IMR-90 (cell line): Measurements from ENCODE around the gene FAM25A. TPM values are rescaled to one million over a fixed set of nuclear protein-coding genes. Genes with fewer than 3 reads are reported as not detected.
A peak's percentile ranks its signal among the peaks of the same experiment; 100 is the strongest.
"Not testable (repeated sequence)": the region's sequence is repeated elsewhere in the genome, so short reads cannot be mapped to it uniquely, and the experiment has no call there.

Experiments used
- ATAC-seq: fragments of 200-7000 bp; cut with Tn5 transposase; 2 replicates; pipeline ENCODE4 v1.9.1; 2020; ENCODE audit warnings: low read depth, mild to moderate bottlenecking, moderate library complexity
- BruUV-seq: library from RNA; stranded (reverse); fragments of 400-500 nt; replicated peaks from 2 replicates; lab custom pipeline; 2021; lab: Mats Ljungman, UMichigan
- CTCF ChIA-PET: fragments of 300-600 bp; formaldehyde crosslinking; extraction: SDS; loops from one replicate; lab custom pipeline; 2021; ENCODE audit warnings: antibody characterized with exemption; lab: Yijun Ruan, JAX
- POLR2A ChIA-PET: fragments of 300-600 bp; sonication (Branson Sonifier 250); formaldehyde crosslinking; loops from one replicate; lab custom pipeline; 2022; ENCODE audit warnings: antibody characterized with exemption; ENCODE audit not compliant: unreplicated experiment; lab: Charles Lee
- DNase-seq: peaks from one replicate; pipeline ENCODE4 v3.0.0; 2013
- H2AFZ ChIP-seq: replicated peaks from 2 replicates; pipeline ENCODE3; 2013; ENCODE audit warnings: low read length, mild to moderate bottlenecking; ENCODE audit not compliant: poor library complexity
- H2AK5ac ChIP-seq: 2 replicates; pipeline ENCODE4 v1.6.1; 2013; ENCODE audit warnings: low read depth, low read length, inconsistent platforms
- H2AK9ac ChIP-seq: replicated peaks from 2 replicates; pipeline ENCODE3; 2013; ENCODE audit warnings: mild to moderate bottlenecking, low read depth, low read length, moderate library complexity; ENCODE audit not compliant: poor library complexity
- H2BK120ac ChIP-seq: 2 replicates; pipeline ENCODE4 v1.6.1; 2013; ENCODE audit warnings: low read depth, low read length, inconsistent platforms
- H2BK15ac ChIP-seq: 3 replicates; pipeline ENCODE4 v1.6.1; 2013; ENCODE audit warnings: low read depth, low read length, inconsistent platforms
- H2BK20ac ChIP-seq: 2 replicates; pipeline ENCODE4 v1.6.1; 2013; ENCODE audit warnings: low read depth, mild to moderate bottlenecking, inconsistent platforms, low read length, moderate library complexity
- H2BK5ac ChIP-seq: 2 replicates; pipeline ENCODE4 v1.6.1; 2013; ENCODE audit warnings: mild to moderate bottlenecking, low read depth, low read length, inconsistent platforms; ENCODE audit not compliant: poor library complexity, severe bottlenecking
- H3K14ac ChIP-seq: replicated peaks from 2 replicates; pipeline ENCODE4 v1.6.1; 2013; ENCODE audit warnings: low read depth, low read length, inconsistent platforms
- H3K18ac ChIP-seq: 2 replicates; pipeline ENCODE4 v1.6.1; 2013; ENCODE audit warnings: low read depth, low read length, control low read depth
- H3K23ac ChIP-seq: 2 replicates; pipeline ENCODE4 v1.6.1; 2013; ENCODE audit warnings: low read depth, low read length, inconsistent platforms
- H3K27ac ChIP-seq: 2 replicates; pipeline ENCODE4 v1.5.1; 2013; ENCODE audit warnings: mild to moderate bottlenecking, control low read depth, low read length; ENCODE audit not compliant: insufficient read depth
- H3K27me3 ChIP-seq: 2 replicates; pipeline ENCODE4 v1.6.1; 2013; ENCODE audit warnings: low read length; ENCODE audit not compliant: control insufficient read depth, insufficient read depth
- H3K36me3 ChIP-seq: 2 replicates; pipeline ENCODE4 v1.6.1; 2013; ENCODE audit warnings: low read length, mixed read lengths; ENCODE audit not compliant: control insufficient read depth, insufficient read depth
- H3K4ac ChIP-seq: 2 replicates; pipeline ENCODE4 v1.6.1; 2013; ENCODE audit warnings: low read depth, low read length, inconsistent platforms
- H3K4me1 ChIP-seq: 2 replicates; pipeline ENCODE4 v1.6.1; 2013; ENCODE audit warnings: low read length, mixed read lengths; ENCODE audit not compliant: control insufficient read depth, insufficient read depth
- H3K4me2 ChIP-seq: 2 replicates; pipeline ENCODE4 v1.6.1; 2013; ENCODE audit warnings: low read depth, mild to moderate bottlenecking, control low read depth, low read length, moderate library complexity
- H3K4me3 ChIP-seq: 2 replicates; pipeline ENCODE4 v1.5.1; 2013; ENCODE audit warnings: low read depth, mild to moderate bottlenecking, control low read depth, low read length, moderate library complexity; ENCODE audit not compliant: insufficient read depth
- H3K56ac ChIP-seq: 2 replicates; pipeline ENCODE4 v1.6.1; 2013; ENCODE audit warnings: low read length, inconsistent platforms; ENCODE audit not compliant: insufficient read depth; ENCODE audit errors: extremely low read depth
- H3K79me1 ChIP-seq, 2 experiments: 2 replicates each; pipeline ENCODE4 v1.6.1; 2013; ENCODE audit warnings: low read length in 2 of 2, inconsistent platforms in 1 of 2, low read depth in 1 of 2
- H3K9ac ChIP-seq: 2 replicates; pipeline ENCODE4 v1.6.1; 2013; ENCODE audit warnings: low read depth, low read length, control low read depth
- H3K9me1 ChIP-seq: 2 replicates; pipeline ENCODE4 v1.6.1; 2013; ENCODE audit warnings: low read length, inconsistent platforms; ENCODE audit not compliant: insufficient read depth
- H3K9me3 ChIP-seq: 2 replicates; pipeline ENCODE4 v1.6.1; 2013; ENCODE audit warnings: low read length; ENCODE audit not compliant: control insufficient read depth, insufficient read depth
- H4K20me1 ChIP-seq: 2 replicates; pipeline ENCODE4 v1.6.1; 2013; ENCODE audit warnings: low read length, inconsistent platforms; ENCODE audit not compliant: insufficient read depth
- H4K5ac ChIP-seq: 2 replicates; pipeline ENCODE4 v1.6.1; 2013; ENCODE audit warnings: mild to moderate bottlenecking, low read depth, low read length, control low read depth
- H4K8ac ChIP-seq, 2 experiments: 2 replicates each; pipeline ENCODE4 v1.6.1; 2013; ENCODE audit warnings: low read depth in 2 of 2, low read length in 2 of 2, control low read depth in 1 of 2, inconsistent platforms in 1 of 2
- H4K91ac ChIP-seq: 2 replicates; pipeline ENCODE4 v1.6.1; 2013; ENCODE audit warnings: low read depth, low read length, inconsistent platforms; ENCODE audit not compliant: insufficient read depth
- CEBPB ChIP-seq: IDR thresholded peaks from 2 replicates; pipeline ENCODE4 v1.6.1; 2012; ENCODE audit warnings: low read depth, low read length, improper control_type of control experiment
- FOS ChIP-seq: fragments of 150-350 bp; IDR thresholded peaks from 2 replicates; pipeline ENCODE4 v1.6.1; 2016; ENCODE audit warnings: low read depth, low read length
- WGBS, 2 experiments: methylation state at CpG; one replicate each; pipeline versions ENCODE4 v1.1.5 to v1.1.7; 2013; ENCODE audit warnings: missing lambda C conversion rate in 2 of 2; ENCODE audit not compliant: insufficient read length in 1 of 2; ENCODE audit errors: extremely low coverage in 2 of 2; 5-methylcytosine and 5-hydroxymethylcytosine counted together
- dilution Hi-C: fragments of 300-500 bp; cut with HindIII; formaldehyde crosslinking; loops from one replicate; pipeline ENCODE4 v1.14.3; 2018; ENCODE audit warnings: low sequenced_read_pairs; ENCODE audit not compliant: unreplicated experiment
- in situ Hi-C: fragments of 300-500 bp; cut with MboI; formaldehyde crosslinking; loops from 3 replicates; pipeline ENCODE4 v1.14.3; 2019; ENCODE audit warnings: low sequenced_read_pairs, inconsistent platforms, mixed read lengths
- intact Hi-C: fragments of 100-400 bp; cut with micrococcal nuclease; formaldehyde crosslinking; loops from 2 replicates; pipeline ENCODE4 v1.10.0; 2022
- polyA plus RNA-seq, 3 experiments: library from polyadenylated mRNA; depleted of rRNA; stranded (reverse); fragments of >200 nt; gene quantifications; 2 replicates each; pipeline ENCODE4 v1.2.3, GENCODE V29; 2012; ENCODE audit warnings: low replicate concordance in 1 of 3
- total RNA-seq: library from RNA; depleted of rRNA; stranded (reverse); fragments of >200 nt; gene quantifications from 2 replicates; pipeline ENCODE4 v1.2.3, GENCODE V29; 2012

The FAM25A gene
- total and polyA plus RNA-seq, 2 of the 4 experiments (the other 2 are of a cell fraction), result not detected

GRCh38 chr10:87025285-87025958, 5.3 kb downstream of the FAM25A start:
- ATAC-seq, result peak; percentile 88
- H3K79me1 ChIP-seq, result not testable (repeated sequence)

GRCh38 chr10:87026747-87027508, 6.8 kb downstream of the FAM25A start:
- H2BK20ac ChIP-seq, H3K18ac ChIP-seq, BruUV-seq, H2BK5ac ChIP-seq, H3K4ac ChIP-seq, H2AK9ac ChIP-seq, H3K79me1 ChIP-seq, H3K36me3 ChIP-seq, H3K9ac ChIP-seq, H3K9me1 ChIP-seq, in situ Hi-C loops, H3K27ac ChIP-seq, H3K23ac ChIP-seq, intact Hi-C loops, H3K9me3 ChIP-seq, H4K20me1 ChIP-seq, DNase-seq, H3K27me3 ChIP-seq, H3K4me3 ChIP-seq, H3K4me1 ChIP-seq, CTCF ChIA-PET, H4K91ac ChIP-seq, H3K56ac ChIP-seq, H2AFZ ChIP-seq, H4K8ac ChIP-seq, POLR2A ChIA-PET, H2BK120ac ChIP-seq, dilution Hi-C loops, H2BK15ac ChIP-seq, H3K4me2 ChIP-seq, H3K14ac ChIP-seq, H4K5ac ChIP-seq, ATAC-seq: not testable (repeated sequence)
- peak overlapping the region; percentile 59; the same call in 1 of the 2 replicates for H2AK5ac ChIP-seq
- 50% methylated on average over 1 of the region's 17 CpGs; no CpG with 5 or more reads in 1 of the 2 experiments for WGBS, 2 experiments

More at GRCh38 chr10:87025285-87025958, 5.3 kb downstream of the FAM25A start:
- H3K4me3 ChIP-seq, H3K9ac ChIP-seq, H3K9me3 ChIP-seq, H2AK9ac ChIP-seq, H3K36me3 ChIP-seq, H2AK5ac ChIP-seq, H4K20me1 ChIP-seq, H3K27me3 ChIP-seq, in situ Hi-C loops, H4K5ac ChIP-seq, H2AFZ ChIP-seq, H3K9me1 ChIP-seq, BruUV-seq, H3K14ac ChIP-seq, H3K4me1 ChIP-seq, POLR2A ChIA-PET, intact Hi-C loops, dilution Hi-C loops: not testable (repeated sequence)
- peak overlapping the region; percentile 38 for H3K56ac ChIP-seq
- 0 out of 2 replicates have a peak overlapping the region, but pooled peaks have one; percentile 84 for H3K23ac ChIP-seq
- H3K4me2 ChIP-seq, result peak overlapping the region; percentile 3; the same call in 1 of the 2 replicates
- H2BK20ac ChIP-seq, result peak overlapping the region; percentile 69; the same call in 1 of the 2 replicates
- H2BK120ac ChIP-seq, result peak overlapping the region; percentile 77
- peak overlapping the region; percentile 78 for H3K27ac ChIP-seq
- peak overlapping the region; percentile 3; the same call in 1 of the 2 replicates for H3K18ac ChIP-seq
- WGBS, 2 experiments, result no CpG with 5 or more reads among the region's 5 CpGs
- H4K91ac ChIP-seq, result peak overlapping the region; percentile 25; the same call in 1 of the 2 replicates
- 0 out of 3 replicates have a peak overlapping the region, but pooled peaks have one; percentile 44 for H2BK15ac ChIP-seq
- peak overlapping the region; percentile 79 for H3K4ac ChIP-seq
- CTCF ChIA-PET, result interaction anchor here (0.6 to 0.7 kb wide), 2 partner anchors 40 to 51 kb away, joined by 3 read pairs; no protein-coding TSS in a partner anchor
- peak overlapping the region in 1 of 2 experiments; percentile 69; a peak in 1 of 4 replicates for H4K8ac ChIP-seq
- H2BK5ac ChIP-seq, result peak overlapping the region; percentile 88
- 0 out of 2 replicates have a peak, but pooled peaks have one; percentile 43 for TF ChIP-seq FOS
- TF ChIP-seq CEBPB, result peak; percentile 14; the same call in 1 of the 2 replicates
- peak; percentile 86 for DNase-seq
